Measurements from ENCODE around the gene CEACAM1.
A peak's percentile ranks its signal among the peaks of the same experiment; 100 is the strongest.
"Not testable (repeated sequence)": the region's sequence is repeated elsewhere in the genome, so short reads cannot be mapped to it uniquely, and the experiment has no call there.

The CEACAM1 gene

GRCh38 chr19:42528354-42529247 lies at the start of gene CEACAM1:
TSS of gene CEACAM1 (minus strand) at chr19:42528481. CDS start at chr19:42528374, 107 bp downstream.
- no peak for DNase-seq

- DNase-seq = no peak
Observed at GRCh38 chr19:42577016-42577415, 48.7 kb upstream of the CEACAM1 start.

DNA sequence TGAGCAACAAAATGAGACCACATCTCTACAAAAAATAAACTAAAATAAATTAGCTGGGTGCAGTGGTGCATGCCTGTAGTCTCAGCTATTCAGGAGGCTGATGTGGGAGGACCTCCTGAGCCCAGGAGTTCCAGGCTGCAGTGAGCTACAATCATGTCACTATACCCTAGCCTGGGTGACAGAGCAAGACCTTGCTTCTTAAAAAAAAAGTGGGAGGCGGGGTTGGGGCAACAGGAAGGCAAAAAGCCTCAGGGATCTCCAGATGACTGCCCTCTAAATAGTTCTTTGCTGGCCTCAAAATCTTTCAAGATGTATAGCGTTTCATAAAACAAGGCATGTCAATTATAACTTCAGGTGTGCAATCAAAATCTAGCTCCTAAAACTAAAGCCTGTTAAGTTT lies 48.0 kb upstream of the CEACAM1 start:
- no peak for DNase-seq

DNA sequence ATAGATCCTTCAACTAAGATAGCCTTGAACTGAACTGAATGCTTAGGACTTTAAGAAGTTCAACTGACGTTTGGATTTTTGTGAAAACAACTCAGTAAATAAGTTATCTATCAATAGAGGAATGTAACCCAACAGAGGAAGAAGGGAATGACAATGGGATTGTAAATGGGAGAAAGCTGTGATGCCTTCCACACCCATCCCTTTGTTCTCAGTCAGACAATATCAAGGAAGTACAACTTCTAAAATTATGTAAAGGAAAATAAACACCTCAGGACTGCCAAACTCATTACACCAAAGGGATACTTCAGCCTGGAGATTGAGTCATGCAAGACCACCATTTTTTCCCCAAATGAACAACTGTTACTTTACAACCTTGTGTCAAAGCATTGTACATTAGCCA lies 45.4 kb upstream of the CEACAM1 start:
- no peak for DNase-seq

DNA sequence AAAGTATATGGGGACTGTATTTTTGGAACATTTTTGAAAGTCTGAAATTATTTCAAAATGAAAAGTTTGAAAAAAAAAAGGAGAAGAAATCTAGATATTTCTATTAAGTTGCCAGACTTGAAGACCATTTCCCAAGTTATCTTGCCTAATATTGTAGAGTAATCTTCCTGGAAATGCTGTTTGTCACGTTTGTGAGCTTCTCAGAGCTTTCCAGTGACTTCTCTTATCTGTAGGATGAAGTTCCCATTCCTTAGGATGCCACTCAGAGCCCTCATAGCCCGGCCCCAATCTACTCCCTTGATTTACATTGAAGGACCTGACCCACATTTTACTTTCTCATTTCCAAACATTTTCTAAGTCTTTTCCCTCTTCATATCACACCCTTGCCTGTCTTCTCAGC lies 42.8 kb upstream of the CEACAM1 start:
- DNase-seq = no peak

DNA sequence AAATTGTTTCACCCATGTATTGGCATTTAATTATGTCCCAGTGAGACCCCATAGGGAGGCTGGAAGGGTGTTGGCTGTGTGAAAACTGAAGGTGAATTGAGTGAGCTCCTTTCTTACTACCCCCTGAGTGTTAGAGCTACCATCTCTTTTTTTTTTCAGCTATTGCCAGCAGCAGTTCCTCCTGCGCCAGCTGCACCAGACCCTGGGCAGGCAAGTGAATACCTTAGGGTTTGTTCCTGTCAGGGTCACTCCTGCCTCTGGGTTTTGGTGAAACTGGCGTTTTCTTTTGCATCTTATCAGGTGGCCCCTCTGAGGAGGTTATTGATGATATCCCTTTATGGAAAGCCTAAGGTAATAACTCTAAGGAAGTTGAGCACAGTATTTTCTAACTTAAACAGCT lies 40.9 kb upstream of the CEACAM1 start:
- DNase-seq = no peak

- DNase-seq = no peak
Observed at GRCh38 chr19:42568006-42568405, 39.7 kb upstream of the CEACAM1 start.

- no peak for DNase-seq
Observed at GRCh38 chr19:42567567-42567966, 39.3 kb upstream of the CEACAM1 start.

DNA sequence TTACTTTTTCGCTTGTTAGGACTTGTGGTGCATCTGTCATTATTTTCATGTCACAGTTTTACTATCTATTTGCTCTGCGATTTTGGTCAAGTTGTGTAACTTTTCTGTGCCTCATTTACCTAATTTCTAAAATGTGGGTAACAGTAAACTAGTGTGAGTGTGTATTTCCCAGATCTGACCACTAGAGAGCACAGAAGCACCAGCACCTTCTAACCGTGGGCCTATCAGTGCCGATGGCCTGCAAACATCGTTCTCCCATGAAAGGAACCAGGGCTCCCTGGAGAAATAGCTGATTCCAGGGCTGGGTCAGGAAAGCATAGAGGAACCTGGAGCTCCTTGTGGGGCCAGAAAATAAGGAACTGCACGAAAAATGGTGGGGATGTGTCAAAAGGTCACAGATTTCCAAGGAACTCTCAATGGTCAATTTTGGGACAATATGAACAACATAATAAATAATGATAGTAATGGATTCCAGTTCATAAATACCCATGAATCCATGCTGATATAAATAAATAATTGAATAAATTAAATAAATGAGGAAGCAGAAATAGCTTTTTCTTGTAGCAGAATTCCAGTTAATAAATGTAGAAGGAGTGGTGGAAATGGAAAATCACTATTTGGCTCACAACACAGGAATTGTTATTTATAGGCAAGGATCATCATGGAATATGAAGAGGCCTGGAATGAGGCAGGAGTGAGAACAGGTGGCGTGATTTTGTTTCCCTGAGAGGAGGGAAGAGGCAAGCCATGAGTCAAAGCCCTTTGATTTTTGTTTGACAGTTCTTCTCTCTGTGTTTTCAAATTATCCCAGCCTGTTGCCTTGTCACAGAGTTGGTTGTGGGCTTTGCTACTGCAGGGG lies 35.3 kb upstream of the CEACAM1 start:
- peak; percentile 21 for DNase-seq

- DNase-seq = no peak
Observed at GRCh38 chr19:42561512-42561911, 33.2 kb upstream of the CEACAM1 start.

- no peak for DNase-seq
Observed at GRCh38 chr19:42560731-42561130, 32.5 kb upstream of the CEACAM1 start.

- no peak for DNase-seq
Observed at GRCh38 chr19:42558450-42559150, 30.3 kb upstream of the CEACAM1 start.

DNA sequence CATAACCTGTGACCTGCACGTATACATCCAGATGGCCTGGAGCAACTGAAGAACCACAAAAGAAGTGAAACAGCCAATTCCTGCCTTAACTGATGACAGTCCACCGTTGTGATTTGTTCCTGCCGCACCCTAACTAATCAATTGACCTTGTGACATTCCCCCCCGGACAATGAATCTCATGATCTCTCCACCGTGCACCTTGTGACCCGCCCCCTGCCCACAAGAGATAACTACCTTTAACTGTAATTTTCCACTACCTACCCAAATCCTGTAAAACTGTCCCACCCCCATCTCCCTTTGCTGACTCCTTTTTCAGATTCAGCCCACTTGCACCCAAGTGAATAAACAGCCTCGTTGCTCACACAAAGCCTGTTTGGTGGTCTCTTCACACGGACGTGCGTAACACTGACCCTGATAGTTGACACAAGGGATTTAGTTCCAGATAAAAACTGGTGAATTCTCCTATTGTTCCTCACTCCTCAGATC lies 29.1 kb upstream of the CEACAM1 start:
- DNase-seq = not testable (repeated sequence)

DNA sequence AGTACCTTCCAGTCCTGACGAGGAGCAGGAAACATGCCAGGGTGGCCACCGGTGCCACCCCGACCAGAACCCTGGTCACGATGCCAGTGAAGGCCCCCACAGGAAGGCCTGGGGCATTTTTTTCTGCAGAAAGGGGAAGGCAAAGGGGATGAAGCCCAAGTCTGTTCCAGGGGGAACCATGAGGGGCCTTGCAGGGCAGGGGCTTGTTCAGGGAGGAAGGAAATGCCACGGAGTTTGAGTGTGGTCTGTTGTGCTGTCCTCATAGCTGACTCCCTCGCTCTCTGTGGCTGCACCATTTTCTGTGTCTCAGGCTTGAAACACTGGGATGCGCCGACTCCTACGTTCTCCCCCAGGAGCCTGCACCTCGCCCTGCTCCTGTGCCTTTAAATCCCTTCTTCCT lies 27.5 kb upstream of the CEACAM1 start:
- DNase-seq = no peak

GRCh38 chr19:42555317-42555716 lies 27.0 kb upstream of the CEACAM1 start:
- DNase-seq = no peak

- no peak for DNase-seq
Observed at GRCh38 chr19:42554046-42554575, 25.8 kb upstream of the CEACAM1 start.

- no peak for DNase-seq
Observed at GRCh38 chr19:42553292-42554045, 25.2 kb upstream of the CEACAM1 start.

DNA sequence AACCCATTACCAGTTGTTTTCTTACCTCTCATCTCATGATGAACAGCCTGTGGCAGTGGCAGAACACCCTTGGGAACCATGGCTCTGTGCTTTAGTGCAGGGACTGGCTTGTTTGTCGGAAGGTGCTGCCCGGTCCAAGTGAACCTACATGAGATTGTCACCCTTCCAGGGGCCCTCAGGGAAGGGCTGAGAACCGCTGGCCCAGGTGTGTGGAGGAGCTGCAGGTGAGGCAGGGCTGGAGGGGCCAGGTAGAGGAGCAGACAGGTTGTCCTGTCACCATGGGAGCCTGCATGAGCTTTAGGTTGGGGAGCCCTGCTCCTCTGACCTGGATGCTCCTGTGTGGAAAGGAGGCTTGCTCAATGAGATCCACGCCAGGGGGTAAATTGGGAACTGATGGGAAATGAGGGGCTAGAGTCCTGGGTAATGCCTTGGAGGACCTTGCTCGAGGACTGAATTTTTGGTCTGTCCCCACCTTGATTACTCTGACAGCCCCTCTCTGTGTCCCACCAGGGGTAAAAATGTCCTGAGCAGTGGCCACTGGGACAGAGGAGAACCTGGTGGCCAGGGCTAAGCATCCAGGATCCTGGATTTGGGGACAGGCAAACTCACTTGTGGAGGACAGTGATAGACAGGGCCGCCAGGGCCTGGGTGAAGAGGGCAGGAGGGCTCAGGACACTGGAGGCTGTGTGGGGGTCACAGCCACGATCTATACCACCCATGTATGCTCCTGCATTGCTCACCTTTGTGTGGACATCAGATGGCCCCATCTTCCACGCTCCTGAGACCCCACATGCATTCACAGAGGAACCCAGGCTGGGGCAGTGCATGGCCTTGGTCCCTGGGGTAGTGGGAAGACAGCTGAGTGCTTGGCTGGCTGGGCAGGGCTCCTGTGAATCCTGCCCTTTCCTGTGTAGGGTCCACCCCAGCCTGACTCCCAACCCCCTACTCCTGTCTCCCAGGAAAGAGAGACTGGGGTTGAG lies 24.1 kb upstream of the CEACAM1 start:
- DNase-seq = no peak

DNA sequence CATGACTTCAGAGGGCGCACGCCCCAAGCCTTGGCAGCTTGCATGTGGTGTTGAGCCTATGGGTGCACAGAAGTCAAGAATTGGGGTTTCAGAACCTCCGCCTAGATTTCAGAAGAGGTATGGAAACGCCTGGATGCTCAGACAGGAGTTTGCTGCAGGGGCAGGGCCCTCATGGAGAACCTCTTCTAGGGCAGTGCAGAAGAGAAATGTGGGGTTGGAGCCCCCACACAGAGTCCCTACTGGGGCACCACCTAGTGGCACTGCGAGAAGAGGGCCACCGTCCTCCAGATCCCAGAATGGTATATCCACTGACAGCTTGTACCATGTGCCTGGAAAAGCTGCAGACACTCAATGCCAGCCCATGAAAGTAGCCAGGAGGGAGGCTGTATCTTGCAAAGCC lies 22.2 kb upstream of the CEACAM1 start:
- DNase-seq = not testable (repeated sequence)

DNA sequence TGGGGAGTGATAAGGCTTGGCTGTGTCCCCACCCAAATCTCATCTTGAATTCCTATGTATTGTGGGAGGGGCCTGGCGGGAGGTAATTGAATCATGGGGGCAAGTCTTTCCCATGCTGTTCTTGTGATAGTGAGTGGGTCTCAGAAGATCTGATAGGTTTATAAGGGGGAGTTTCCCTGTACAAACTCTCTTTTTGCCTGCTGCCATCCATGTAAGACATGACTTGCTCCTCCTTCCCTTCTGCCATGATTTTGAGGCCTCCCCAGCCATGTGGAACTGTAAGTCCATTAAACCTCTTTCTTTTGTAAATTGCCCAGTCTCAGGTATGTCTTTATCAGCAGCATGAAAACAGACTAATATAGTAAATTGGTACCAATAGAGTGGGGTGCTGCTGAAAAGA lies 20.8 kb upstream of the CEACAM1 start:
- DNase-seq = not testable (repeated sequence)

- no peak for DNase-seq
Observed at GRCh38 chr19:42548552-42548951, 20.3 kb upstream of the CEACAM1 start.

Measured in NCI-H1105 (cell line).